ENCODE data around the gene PDE4DIP.
"Not testable (repeated sequence)": the region's sequence is repeated elsewhere in the genome, so short reads cannot be mapped to it uniquely, and the experiment has no call there.

PDE4DIP gene

GRCh38 chr1:148844220-148844619 is at the start of gene PDE4DIP:
PDE4DIP (plus strand) TSS chr1:148844428; CDS start chr1:148844775, 347 bp downstream.
- H3K27ac ChIP-seq; H3K36me3 ChIP-seq; H3K4me3 ChIP-seq (ENCODE audit: low read depth, low read length); H3K9me3 ChIP-seq (ENCODE audit: severe bottlenecking); H3K27me3 ChIP-seq (ENCODE audit: insufficient read depth, low read depth, severe bottlenecking): not testable (repeated sequence)
- peak; percentile 30 for DNase-seq

GRCh38 chr1:148808268-148808928 is 35.8 kb upstream of the PDE4DIP start:
- not testable (repeated sequence) for H3K9me3 ChIP-seq (ENCODE audit: severe bottlenecking); H3K27me3 ChIP-seq (ENCODE audit: insufficient read depth, low read depth, severe bottlenecking); H3K4me3 ChIP-seq (ENCODE audit: low read depth, low read length); H3K36me3 ChIP-seq; H3K27ac ChIP-seq; DNase-seq

- not testable (repeated sequence) for H3K9me3 ChIP-seq (ENCODE audit: severe bottlenecking); H3K4me3 ChIP-seq (ENCODE audit: low read depth, low read length)
These were observed 35.3 kb upstream of the PDE4DIP start for GRCh38 chr1:148808929-148809283.

GRCh38 chr1:148822180-148822579 is 22.0 kb upstream of the PDE4DIP start:
- not testable (repeated sequence) for H3K36me3 ChIP-seq; H3K27me3 ChIP-seq (ENCODE audit: insufficient read depth, low read depth, severe bottlenecking); H3K4me3 ChIP-seq (ENCODE audit: low read depth, low read length); H3K9me3 ChIP-seq (ENCODE audit: severe bottlenecking); H3K27ac ChIP-seq; DNase-seq

More at GRCh38 chr1:148808929-148809283, 35.3 kb upstream of the PDE4DIP start:
- not testable (repeated sequence) for H3K27ac ChIP-seq; H3K36me3 ChIP-seq; DNase-seq; H3K27me3 ChIP-seq (ENCODE audit: insufficient read depth, low read depth, severe bottlenecking)

GRCh38 chr1:148823822-148824221 is 20.4 kb upstream of the PDE4DIP start:
- H3K36me3 ChIP-seq; H3K27ac ChIP-seq; DNase-seq; H3K9me3 ChIP-seq (ENCODE audit: severe bottlenecking); H3K27me3 ChIP-seq (ENCODE audit: insufficient read depth, low read depth, severe bottlenecking); H3K4me3 ChIP-seq (ENCODE audit: low read depth, low read length): not testable (repeated sequence)

GRCh38 chr1:148825029-148825428 is 19.2 kb upstream of the PDE4DIP start:
- H3K27me3 ChIP-seq (ENCODE audit: insufficient read depth, low read depth, severe bottlenecking); H3K4me3 ChIP-seq (ENCODE audit: low read depth, low read length); H3K36me3 ChIP-seq; DNase-seq; H3K27ac ChIP-seq; H3K9me3 ChIP-seq (ENCODE audit: severe bottlenecking): not testable (repeated sequence)

- H3K36me3 ChIP-seq; DNase-seq; H3K4me3 ChIP-seq (ENCODE audit: low read depth, low read length); H3K27ac ChIP-seq; H3K9me3 ChIP-seq (ENCODE audit: severe bottlenecking); H3K27me3 ChIP-seq (ENCODE audit: insufficient read depth, low read depth, severe bottlenecking): not testable (repeated sequence)
These were observed 15.7 kb upstream of the PDE4DIP start for GRCh38 chr1:148828531-148828930.

- H3K9me3 ChIP-seq (ENCODE audit: severe bottlenecking); H3K27ac ChIP-seq; DNase-seq; H3K27me3 ChIP-seq (ENCODE audit: insufficient read depth, low read depth, severe bottlenecking); H3K4me3 ChIP-seq (ENCODE audit: low read depth, low read length); H3K36me3 ChIP-seq: not testable (repeated sequence)
These were observed 15.3 kb upstream of the PDE4DIP start for GRCh38 chr1:148828962-148829361.

GRCh38 chr1:148829365-148829764 is 14.9 kb upstream of the PDE4DIP start:
- not testable (repeated sequence) for H3K9me3 ChIP-seq (ENCODE audit: severe bottlenecking); H3K27ac ChIP-seq; H3K27me3 ChIP-seq (ENCODE audit: insufficient read depth, low read depth, severe bottlenecking); H3K4me3 ChIP-seq (ENCODE audit: low read depth, low read length); DNase-seq; H3K36me3 ChIP-seq

- H3K4me3 ChIP-seq (ENCODE audit: low read depth, low read length); H3K9me3 ChIP-seq (ENCODE audit: severe bottlenecking); H3K36me3 ChIP-seq; H3K27me3 ChIP-seq (ENCODE audit: insufficient read depth, low read depth, severe bottlenecking); H3K27ac ChIP-seq; DNase-seq: not testable (repeated sequence)
These were observed 3.0 kb upstream of the PDE4DIP start for GRCh38 chr1:148841262-148841661.

- not testable (repeated sequence) for H3K36me3 ChIP-seq; H3K4me3 ChIP-seq (ENCODE audit: low read depth, low read length); DNase-seq; H3K27me3 ChIP-seq (ENCODE audit: insufficient read depth, low read depth, severe bottlenecking); H3K9me3 ChIP-seq (ENCODE audit: severe bottlenecking); H3K27ac ChIP-seq
These were observed 423 bp downstream of the PDE4DIP start for GRCh38 chr1:148844651-148845050.

- not testable (repeated sequence) for DNase-seq; H3K36me3 ChIP-seq; H3K27ac ChIP-seq; H3K27me3 ChIP-seq (ENCODE audit: insufficient read depth, low read depth, severe bottlenecking); H3K9me3 ChIP-seq (ENCODE audit: severe bottlenecking); H3K4me3 ChIP-seq (ENCODE audit: low read depth, low read length)
These were observed 840 bp downstream of the PDE4DIP start for GRCh38 chr1:148845068-148845467.

- not testable (repeated sequence) for H3K36me3 ChIP-seq; H3K9me3 ChIP-seq (ENCODE audit: severe bottlenecking); H3K27ac ChIP-seq; H3K27me3 ChIP-seq (ENCODE audit: insufficient read depth, low read depth, severe bottlenecking); DNase-seq; H3K4me3 ChIP-seq (ENCODE audit: low read depth, low read length)
These were observed 6.1 kb downstream of the PDE4DIP start for GRCh38 chr1:148850347-148850746.

- H3K36me3 ChIP-seq; H3K9me3 ChIP-seq (ENCODE audit: severe bottlenecking); DNase-seq; H3K4me3 ChIP-seq (ENCODE audit: low read depth, low read length); H3K27me3 ChIP-seq (ENCODE audit: insufficient read depth, low read depth, severe bottlenecking); H3K27ac ChIP-seq: not testable (repeated sequence)
These were observed 6.6 kb downstream of the PDE4DIP start for GRCh38 chr1:148850840-148851239.

- not testable (repeated sequence) for H3K9me3 ChIP-seq (ENCODE audit: severe bottlenecking); DNase-seq; H3K27ac ChIP-seq; H3K27me3 ChIP-seq (ENCODE audit: insufficient read depth, low read depth, severe bottlenecking); H3K4me3 ChIP-seq (ENCODE audit: low read depth, low read length); H3K36me3 ChIP-seq
These were observed 7.5 kb downstream of the PDE4DIP start for GRCh38 chr1:148851684-148852083.
